ENCODE measurements around the gene PLCH1.
"Not testable (repeated sequence)": the region's sequence is repeated elsewhere in the genome, so short reads cannot be mapped to it uniquely, and the experiment has no call there.

PLCH1 gene

DNA sequence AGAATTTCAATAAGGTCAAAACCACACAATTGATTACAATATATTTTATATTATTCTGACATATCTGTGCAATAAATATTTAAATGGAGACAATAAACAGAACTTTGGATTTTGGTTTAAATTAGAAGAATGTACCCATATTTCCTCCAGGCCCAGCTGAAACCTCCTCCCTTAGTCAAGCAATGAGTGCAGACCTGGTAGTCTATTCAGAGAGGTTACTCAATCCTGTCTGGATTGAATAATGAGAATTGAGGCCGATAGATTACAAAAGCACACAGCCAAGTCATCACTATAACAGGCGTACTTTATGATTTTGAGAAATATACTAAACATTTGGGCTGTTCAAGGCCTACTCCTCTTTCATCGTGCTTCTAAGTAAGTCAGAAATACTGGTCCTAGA, 336.9 kb downstream of the PLCH1 start:
- DNase-seq, result no peak

DNA sequence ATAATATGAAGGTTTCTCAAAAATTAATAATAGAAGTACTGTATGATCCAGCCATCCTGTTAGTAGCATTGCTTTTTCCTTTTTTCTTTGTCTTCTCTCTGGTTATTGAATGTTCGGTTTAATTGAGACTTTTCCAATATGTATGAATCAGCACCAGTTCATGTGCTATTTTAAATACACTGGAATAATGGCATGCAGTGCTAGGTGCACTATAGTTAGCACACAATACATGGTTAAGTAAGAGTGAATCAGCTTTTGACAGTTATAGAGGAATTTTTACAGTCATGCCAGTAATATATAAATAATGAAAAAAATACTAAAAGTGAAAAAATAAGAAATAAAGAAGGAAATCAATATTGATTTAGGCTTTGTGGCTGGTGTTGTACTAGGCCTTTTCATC, 337.5 kb downstream of the PLCH1 start:
- DNase-seq, result no peak

DNA sequence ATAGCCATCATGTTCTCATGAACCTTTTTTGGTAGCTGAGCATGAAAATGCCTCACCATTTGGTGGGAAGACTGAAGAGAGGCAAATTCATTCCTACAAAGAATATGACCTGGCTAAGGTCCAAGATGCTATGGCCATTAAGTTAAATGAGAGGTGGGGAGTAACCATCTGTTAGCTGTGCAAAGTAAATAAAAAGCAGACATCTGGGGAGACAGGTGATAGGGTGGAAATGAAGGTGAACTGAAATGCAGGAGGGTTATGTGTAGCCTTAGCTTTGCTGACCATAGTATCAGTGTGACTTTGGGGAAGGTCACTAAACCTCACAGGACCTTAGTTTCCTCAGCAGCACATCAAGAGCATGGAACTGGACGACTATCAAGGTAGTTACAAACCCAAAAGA, 340.4 kb downstream of the PLCH1 start:
- no peak for DNase-seq

DNA sequence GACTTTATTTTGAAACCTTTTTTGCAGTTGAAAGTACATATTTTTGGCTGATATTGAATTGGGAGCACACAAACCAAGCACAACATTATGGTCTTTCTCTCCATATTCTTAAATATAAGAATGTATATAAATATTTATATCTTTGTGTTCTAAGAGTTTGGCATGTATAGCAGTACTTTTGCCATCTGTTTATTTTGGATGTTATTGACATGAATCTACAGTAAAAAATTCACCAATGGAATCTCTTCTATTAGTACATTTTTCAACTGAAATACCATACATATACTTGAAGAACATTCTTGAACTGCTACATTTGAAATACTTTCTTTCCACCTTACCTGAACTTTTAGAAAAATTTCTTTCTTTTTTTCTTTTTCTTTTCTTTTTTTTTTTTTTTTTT, 342.2 kb downstream of the PLCH1 start:
- DNase-seq, result no peak

DNA sequence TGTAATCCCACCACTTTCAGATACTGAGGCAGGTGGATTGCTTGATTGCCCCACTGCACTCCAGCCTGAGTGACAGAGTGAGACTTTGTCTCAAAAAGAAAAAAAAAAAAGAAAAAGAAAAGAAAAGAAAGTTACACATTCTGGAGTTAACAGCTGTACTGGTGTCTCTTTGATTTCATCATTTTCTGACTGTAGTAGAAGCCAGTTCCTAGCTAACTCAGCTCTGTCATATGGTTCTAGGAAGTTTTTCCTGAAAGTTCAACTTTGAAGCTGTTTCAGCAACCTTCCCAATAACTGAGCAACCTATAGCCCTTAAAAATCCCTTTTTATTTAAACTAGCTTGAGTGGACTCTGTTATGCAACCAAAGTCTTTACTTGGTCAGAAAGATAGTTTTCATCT, 346.8 kb downstream of the PLCH1 start:
- DNase-seq, result no peak

DNA sequence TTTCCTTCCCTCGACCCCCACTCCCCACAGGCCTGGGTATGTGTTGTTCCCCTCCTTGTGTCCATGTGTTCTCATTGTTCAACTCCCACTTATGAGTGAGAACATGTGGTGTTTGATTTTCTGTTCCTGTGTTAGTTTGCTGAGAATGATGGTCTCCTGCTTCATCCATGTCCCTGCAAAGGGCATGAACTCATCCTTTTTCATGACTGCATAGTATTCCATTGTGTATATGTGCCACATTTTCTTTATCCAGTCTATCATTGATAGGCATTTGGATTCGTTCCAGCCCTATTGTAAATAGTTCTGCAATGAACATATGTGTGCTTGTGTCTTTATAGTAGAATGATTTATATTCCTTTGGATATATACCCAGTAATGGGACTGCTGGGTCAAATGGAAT, 350.0 kb downstream of the PLCH1 start:
- DNase-seq, result not testable (repeated sequence)

DNA sequence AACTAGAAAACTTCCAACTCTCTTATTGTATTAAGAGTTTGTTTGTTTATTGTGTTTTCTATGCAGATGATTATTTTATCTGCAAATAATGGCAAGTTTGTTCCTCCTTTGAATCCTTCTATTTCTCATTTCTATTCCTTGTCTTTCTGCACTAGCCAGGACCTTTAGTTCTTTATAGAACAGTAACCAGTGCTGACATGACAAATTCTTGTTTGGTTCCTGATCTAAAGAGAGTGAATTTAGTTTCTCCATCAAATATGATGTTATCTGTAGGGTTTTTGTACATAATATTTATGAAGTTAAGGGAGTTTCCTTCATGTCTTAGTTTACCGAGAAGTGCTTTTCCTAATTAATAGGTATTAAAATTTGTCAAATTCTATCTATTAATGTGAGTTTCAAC, 350.6 kb downstream of the PLCH1 start:
- no peak for DNase-seq

DNA sequence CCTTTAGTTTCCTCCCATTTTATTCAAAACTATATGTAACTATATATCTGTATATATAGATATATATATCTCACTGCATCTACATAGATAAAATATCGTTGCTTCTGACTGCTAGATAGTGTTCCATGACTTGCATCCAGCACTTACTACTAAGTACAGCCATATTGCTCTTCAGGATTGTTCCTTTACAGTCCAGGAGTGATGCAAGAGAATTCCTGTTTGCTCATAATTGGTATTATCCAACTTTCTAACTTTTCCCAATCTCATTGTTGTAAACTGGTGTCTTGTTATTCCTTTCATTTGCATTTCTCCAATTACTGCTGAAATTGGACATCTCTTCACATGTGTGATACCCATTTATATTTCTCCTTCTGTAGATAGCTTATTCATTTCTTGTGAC, 351.6 kb downstream of the PLCH1 start:
- DNase-seq, result no peak

DNA sequence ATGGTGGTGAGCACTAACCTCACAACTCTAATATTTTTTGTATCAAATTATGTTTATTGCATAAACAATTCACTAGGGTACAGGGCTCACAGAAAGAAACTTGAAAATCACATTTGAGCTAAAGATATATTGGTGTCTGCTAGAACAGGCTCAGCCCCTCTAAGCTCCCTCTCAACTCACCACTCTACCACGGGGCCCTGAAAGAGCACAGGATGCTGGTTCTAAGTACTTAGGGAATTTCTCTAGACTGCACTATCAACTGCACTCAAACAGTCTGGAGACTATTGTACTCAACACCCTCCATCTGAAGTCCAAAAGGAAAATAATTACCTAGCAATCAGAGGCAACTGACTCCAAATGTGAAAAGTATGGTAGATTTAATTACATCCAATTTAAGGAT, 352.7 kb downstream of the PLCH1 start:
- DNase-seq, result no peak

DNA sequence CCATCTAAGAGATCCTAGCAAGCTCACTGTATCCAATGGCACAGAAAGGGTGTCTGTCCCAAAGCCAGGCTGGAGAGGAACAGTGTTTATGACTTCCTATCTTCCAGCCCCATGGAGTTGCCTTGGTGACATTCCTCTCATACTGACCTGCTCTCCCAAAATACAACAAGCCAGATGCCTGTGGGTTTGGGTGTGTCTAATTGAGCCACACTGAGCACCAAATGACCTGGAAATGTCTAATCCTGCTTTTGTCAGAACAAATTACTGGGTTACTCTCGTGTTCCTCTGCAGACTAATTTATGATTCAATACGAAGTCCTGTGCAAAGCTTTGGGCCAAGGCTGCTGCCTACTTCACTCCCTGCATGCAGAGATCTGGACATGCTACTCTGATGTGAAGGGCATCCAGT, 353.3 kb downstream of the PLCH1 start:
- no peak for DNase-seq

DNA sequence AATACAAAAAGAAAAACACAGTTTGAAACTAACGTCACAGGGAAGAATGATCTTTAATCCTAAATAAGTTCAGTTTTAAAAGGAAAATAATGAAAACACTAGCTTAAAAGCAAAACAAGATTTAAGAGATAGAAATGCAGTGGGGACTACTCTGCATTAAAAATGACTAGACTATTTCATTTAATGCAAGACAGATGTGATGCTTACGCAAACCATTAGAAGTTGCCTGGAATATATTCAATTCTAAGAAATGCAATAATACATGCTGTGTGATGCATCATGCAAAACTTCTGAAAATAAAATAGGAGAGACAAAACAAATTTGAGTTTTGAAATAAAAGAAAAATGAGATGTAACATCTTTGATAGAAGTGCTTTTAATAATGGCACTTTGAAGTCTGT, 353.8 kb downstream of the PLCH1 start:
- no peak for DNase-seq

DNA sequence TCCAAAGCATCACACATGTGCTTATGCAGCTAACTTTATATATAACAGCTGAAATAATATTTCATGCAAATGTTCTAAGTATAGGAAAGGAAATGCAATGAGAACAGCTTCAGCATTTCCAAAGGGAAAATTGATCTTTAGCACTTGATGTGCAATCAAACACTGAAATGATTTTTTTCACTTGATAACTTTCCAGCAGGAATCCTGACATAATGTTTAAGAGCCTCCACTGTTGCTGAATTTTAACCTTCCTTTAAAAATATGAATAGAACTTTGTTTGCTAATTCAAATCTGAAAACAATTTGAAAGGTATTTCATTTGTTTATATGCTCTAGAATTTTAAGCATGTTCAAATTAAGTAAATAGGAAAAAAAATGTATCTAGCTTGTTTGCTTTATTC, 354.5 kb downstream of the PLCH1 start:
- no peak for DNase-seq

DNA sequence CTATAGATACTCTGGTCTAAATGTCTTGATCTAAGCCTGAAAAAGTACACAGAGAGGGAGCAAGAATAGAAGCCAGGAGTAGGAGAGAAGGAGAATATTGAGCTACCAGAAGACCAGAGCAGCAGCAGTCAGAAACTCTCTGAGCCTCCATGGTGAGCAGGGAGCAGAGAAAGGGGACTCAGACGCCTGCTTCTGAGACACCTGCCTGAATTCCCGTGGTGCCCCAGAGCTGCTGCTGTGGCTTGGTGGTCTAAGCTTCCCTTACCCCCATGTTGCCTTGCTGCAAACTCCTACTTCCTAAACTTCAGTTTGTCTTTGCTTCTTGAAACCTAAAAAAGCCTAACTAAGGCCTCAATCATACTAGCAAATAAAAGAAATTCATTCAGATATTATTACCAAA, 356.5 kb downstream of the PLCH1 start:
- no peak for DNase-seq

DNA sequence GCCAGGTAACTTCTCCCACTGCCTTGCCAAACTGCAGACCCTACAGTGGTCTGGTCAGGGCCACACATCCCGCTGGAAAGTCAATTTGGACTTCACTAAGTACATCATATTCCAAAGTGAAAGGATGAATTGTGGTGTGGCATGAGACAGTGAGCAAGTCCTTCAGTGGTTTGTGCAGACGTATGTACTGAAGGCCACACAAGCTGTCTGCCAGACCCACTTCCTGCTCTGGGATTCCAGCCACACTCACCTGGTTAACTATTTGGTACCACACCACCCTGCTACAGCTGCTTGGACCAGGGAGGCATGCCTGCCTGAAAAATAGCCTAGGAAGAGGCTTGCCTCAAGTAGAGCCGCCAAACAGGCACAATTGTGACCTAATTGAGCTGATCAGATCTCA, 357.3 kb downstream of the PLCH1 start:
- no peak for DNase-seq

DNA sequence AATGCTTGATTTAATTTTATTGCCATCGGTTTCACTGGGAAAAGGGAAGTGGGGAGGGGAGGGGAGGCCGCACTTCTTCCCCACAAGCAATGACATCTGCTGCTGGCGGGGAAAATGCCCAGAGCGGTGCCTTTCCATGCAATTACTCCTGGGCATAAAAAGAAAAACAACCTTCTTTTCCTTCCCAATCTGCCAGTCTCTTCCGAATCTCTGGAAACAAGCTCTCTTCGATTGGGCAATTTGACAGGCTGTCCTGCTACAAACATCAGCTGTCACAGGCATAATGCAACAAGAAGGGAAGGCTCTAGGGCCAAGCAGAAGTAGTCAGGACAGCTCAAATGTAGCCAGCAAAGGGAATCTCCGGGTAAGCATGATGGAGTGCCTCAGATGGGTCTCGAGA, 358.0 kb downstream of the PLCH1 start:
- DNase-seq, result no peak

DNA sequence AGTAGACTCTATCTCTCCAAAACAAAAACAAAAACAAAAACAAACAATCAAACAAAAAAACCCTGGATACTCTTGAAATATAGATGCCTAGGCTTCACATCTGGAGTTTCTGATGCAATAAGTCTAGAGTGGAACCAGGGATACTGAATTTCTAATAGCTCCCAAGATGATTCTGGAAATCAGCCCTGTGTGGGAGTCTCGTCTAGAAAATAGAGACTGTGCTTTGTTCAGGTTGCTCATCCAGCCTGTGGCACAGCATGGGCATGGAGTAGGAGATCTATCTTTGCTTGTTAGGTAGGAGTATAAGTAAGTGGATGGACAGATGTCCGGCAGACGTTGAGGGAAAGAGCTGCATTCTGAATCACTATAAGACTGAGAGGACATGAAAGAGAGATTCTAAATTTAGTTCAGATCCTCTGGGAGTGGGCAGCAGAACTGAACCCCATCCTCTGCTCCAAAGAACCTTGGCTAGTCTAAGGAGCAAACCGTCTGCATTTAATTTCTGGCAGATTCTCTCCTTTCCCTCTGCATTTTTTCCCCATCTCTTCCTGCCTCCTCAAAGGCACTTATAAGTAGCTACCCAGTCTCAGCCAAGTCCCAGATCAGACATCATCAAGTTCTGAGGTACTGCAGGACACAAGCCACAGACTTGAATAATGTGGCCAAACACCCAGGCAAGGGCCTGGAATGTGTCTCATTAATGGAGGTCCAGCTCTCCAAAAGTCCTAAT, 358.8 kb downstream of the PLCH1 start:
- DNase-seq, result no peak

DNA sequence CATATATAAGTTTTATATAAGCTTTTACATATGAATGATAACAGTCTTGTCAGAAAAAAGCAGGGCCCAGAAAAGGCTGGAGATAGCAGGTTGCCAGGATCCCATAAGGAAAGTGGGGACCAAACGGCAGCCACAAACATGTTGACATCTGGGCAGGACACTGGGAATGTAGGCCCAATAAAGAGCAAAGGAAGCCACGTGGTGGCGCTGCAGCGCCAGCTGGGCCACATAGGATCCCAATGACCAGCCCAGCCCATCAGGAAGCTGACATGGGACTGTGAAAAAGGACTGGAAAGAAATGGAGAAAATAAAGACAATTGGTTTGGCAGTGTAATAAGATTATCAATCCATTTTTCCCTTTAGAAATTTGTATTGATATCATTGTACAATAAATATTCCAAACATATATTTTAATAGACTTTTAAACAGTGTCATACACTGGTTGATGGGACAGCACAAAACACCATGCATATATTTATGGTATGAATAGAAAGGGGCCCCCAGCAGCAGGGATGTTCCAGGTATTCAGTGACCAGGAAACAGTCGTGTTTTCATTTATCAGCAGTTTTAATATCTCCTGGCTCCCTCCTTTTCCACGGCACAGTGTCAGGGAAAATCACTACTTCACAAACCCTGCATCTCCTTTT, 362.4 kb downstream of the PLCH1 start:
- DNase-seq, result no peak

DNA sequence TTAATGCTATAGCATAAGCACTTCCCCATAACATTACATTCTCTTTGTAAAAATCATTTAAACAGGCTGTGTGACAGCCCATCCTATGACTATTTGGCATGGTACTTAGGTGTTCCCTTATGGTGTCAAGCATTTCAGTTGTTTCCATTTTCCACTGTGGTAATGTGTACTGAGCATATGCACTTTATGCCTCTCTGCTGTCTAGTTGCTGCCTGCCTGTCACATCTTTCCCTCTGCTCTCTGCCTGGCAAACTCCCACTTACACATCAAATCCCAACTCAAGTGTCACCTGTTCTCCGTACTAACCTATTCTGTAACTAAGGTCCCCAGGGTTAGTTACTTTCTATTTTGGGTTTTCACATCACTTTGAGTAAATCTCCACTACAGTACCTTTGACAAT, 367.0 kb downstream of the PLCH1 start:
- DNase-seq, result no peak

DNA sequence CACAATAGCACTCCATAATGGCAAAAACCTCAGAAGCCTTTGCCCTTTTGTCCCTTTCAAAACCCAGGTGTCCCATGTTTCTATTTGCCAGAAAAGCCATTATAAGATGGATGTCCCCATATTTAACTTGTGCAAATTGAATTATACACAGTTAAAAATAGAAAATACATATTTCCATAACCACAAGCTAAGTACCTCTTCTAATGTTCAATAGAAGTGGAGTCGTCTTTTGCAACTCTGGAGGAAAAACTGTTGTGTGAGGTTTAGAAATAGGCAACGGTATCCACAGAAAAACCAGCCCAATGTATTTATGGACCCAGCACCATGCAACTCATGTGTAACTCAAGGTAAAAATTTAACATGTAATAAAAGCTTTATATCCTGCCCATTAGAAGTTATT, 367.8 kb downstream of the PLCH1 start:
- no peak for DNase-seq

DNA sequence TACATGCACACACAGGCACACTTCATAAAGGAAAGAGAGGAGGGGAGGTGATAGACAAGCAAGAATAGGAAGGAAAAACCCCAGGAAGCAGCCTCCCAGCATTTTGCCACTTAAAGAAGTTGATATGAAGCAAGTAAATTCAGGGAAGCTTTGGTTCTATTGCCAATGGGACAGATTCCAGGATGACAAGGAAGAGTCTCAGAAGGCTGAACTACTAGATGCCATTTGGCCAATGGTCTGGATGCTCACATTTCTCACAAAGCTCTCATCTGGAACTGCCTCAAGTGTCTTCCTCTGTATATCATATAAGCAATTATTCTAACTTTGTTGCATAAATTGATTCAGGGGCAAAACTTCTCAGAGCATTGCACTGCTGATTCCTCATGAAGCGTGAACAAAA, 372.6 kb downstream of the PLCH1 start:
- no peak for DNase-seq

DNA sequence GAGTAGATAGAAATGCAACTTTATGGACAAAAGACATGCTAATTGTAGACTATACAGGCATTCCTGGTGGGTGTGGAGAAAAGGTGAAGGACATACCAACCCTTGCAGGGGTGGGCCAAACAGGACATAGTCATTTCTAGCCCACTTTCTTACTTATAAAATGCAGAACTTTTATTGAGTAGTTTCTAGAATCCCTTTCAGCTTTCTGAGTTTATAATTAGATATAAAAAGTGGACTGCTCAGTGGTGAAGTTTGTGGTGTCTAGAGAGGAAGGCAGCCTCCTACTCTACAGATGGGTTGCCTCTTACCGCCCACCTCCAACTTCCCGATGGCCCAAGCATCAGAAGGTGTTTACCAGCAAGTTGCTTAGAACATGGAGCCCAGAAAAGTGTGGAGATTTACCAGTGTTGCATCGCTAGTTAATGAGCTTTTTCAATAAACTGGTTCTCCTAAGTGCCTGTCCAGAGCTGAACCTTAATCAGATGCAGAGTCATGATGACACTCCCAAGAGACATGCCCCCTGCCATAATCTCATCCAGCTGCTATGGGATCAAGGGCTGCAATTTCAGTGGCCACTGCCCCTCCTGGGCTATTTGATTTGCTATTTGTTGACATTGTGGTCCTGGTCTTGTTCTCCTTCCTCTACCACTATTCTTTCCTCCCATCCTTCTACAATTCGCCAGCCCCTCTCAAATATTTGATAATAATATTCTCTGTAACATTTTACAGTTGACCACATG, 373.9 kb downstream of the PLCH1 start:
- DNase-seq, result no peak

DNA sequence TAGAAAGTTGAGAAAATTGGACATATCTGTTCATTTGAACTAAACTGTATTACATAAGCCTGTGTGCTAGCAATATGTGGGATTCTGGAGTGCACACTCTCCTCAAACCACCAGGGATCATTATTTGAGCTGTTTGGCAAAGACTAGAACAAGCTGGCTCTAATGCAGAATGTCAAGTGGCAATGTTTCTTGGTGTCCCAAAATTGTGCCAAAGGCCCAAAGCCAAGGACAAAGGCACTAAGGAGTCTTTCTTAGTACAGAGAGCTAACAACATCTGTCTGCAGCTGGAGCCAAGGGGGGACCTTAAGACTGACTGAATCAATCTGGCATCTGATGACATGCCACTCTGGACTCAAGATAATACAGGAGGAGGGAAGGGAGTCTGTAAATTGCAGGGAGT, 374.7 kb downstream of the PLCH1 start:
- DNase-seq, result no peak

DNA sequence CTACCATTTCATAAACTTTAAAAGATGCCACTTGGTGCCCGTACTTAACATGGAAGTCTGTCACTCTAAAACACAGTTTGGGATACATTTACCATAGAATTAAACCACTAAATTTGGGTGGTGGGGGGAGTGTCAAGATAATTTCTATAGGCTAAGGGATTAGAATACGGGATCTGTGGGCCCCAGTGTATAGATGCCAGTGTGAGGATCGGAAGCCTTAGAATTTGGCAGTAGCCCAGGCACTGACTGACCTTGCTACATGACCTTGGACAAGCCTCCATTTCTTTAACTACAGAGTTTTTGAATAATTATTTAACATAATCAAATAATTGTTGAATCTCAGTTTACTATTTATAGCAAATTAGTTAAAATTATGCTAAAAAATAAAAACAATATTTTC, 375.1 kb downstream of the PLCH1 start:
- no peak for DNase-seq

DNA sequence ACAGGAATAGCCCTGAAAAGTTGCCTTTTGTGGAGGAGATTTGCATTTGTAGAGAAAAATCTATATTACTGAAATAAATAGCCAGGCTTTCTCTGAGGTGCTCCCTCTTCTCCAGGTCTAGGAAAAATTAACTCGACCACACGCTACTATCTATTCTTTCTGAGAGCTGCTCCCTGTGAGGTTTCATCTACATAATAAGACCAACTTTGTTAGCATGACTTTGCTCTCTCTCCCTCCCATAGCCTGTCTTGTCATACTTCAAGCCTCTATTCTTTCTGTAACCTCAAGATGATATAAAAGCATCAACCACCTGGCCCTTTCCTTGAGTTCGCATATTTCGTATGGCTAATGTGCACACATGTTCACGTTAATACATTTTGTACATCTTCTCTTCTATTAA, 375.6 kb downstream of the PLCH1 start:
- DNase-seq, result no peak

Measured in effector CD4-positive, alpha-beta T cell (primary cell).